CD14-positive monocyte (primary cell): ENCODE results near the gene ATG16L2. TPM values are rescaled to one million over a fixed set of nuclear protein-coding genes. Genes with fewer than 3 reads are reported as not detected.

ENCODE experiments used
- DNase-seq, 3 donors: peaks; one replicate each; pipeline ENCODE4 v3.0.0-alpha.2; 2011 to 2022
- H2AFZ ChIP-seq: 2 replicates; pipeline ENCODE4 v1.6.0; 2012; ENCODE audit warnings: mild to moderate bottlenecking, low read depth, low read length, inconsistent platforms; ENCODE audit not compliant: insufficient read depth, poor library complexity, severe bottlenecking
- H3K27ac ChIP-seq, 2 donors: 1 replicate in 1 of 2; 2 replicates in 1 of 2; pipeline ENCODE4 v1.5.1; 2012 to 2013; ENCODE audit warnings: low read length in 2 of 2, control low read depth in 1 of 2, inconsistent platforms in 1 of 2, low read depth in 1 of 2, mild to moderate bottlenecking in 1 of 2
- H3K27me3 ChIP-seq, 2 donors: one replicate each; pipeline versions ENCODE4 v1.6.0 to v1.6.1; 2011 to 2013; ENCODE audit warnings: low read length in 2 of 2; ENCODE audit not compliant: control insufficient read depth in 2 of 2, insufficient read depth in 2 of 2
- H3K36me3 ChIP-seq, 2 donors: replicated peaks in 1 of 2; 1 replicate in 1 of 2; 2 replicates in 1 of 2; pipeline versions ENCODE4 v1.5.1 to v1.6.1; 2012 to 2013; ENCODE audit warnings: low read length in 2 of 2, control low read depth in 1 of 2, inconsistent platforms in 1 of 2, mild to moderate bottlenecking in 1 of 2; ENCODE audit not compliant: insufficient read depth in 2 of 2, control insufficient read depth in 1 of 2
- H3K4me1 ChIP-seq, 2 donors: 1 replicate in 1 of 2; 2 replicates in 1 of 2; pipeline versions ENCODE4 v1.5.1 to v1.6.1; 2012 to 2013; ENCODE audit warnings: low read length in 2 of 2, control low read depth in 1 of 2, inconsistent platforms in 1 of 2, mild to moderate bottlenecking in 1 of 2, moderate library complexity in 1 of 2; ENCODE audit not compliant: insufficient read depth in 2 of 2, control insufficient read depth in 1 of 2
- H3K4me2 ChIP-seq: replicated peaks from 2 replicates; pipeline ENCODE3; 2012; ENCODE audit warnings: low read length, moderate library complexity, mild to moderate bottlenecking; ENCODE audit not compliant: poor library complexity, severe bottlenecking; ENCODE audit errors: extremely low read depth
- H3K4me3 ChIP-seq, 3 experiments: fragments of 200-600 bp in 1 of 3; sonication (generic) in 1 of 3; replicated peaks in 1 of 3; 1 replicate in 2 of 3; 2 replicates in 1 of 3; pipeline ENCODE4 v1.5.1; 2011 to 2013; ENCODE audit warnings: low read length in 3 of 3, mild to moderate bottlenecking in 3 of 3, control low read depth in 2 of 3, low read depth in 2 of 3, inconsistent platforms in 1 of 3, moderate library complexity in 1 of 3
- H3K79me2 ChIP-seq: 2 replicates; pipeline ENCODE4 v1.6.0; 2012; ENCODE audit warnings: mild to moderate bottlenecking, control low read depth, inconsistent platforms, low read length, moderate library complexity; ENCODE audit not compliant: insufficient read depth
- H3K9ac ChIP-seq: 2 replicates; pipeline ENCODE4 v1.6.0; 2017; ENCODE audit warnings: low read length, mild to moderate bottlenecking; ENCODE audit not compliant: insufficient read depth, poor library complexity, severe bottlenecking
- H3K9me3 ChIP-seq, 2 donors: replicated peaks in 1 of 2; 1 replicate in 1 of 2; 2 replicates in 1 of 2; pipeline versions ENCODE4 v1.5.1 to v1.6.1; 2012 to 2013; ENCODE audit warnings: low read length in 2 of 2, control low read depth in 1 of 2; ENCODE audit not compliant: control insufficient read depth in 1 of 2, insufficient read depth in 1 of 2
- H4K20me1 ChIP-seq: 2 replicates; pipeline ENCODE4 v1.6.0; 2012; ENCODE audit warnings: mild to moderate bottlenecking, low read length, control low read depth, moderate library complexity; ENCODE audit not compliant: insufficient read depth
- H3K27ac Mint-ChIP-seq, 7 donors: one replicate each; pipeline ENCODE4 v1.8.0; 2020; ENCODE audit warnings: mild to moderate bottlenecking in 7 of 7, mixed read lengths in 7 of 7, moderate library complexity in 6 of 7, inconsistent platforms in 2 of 7
- H3K27me3 Mint-ChIP-seq, 3 donors: one replicate each; pipeline ENCODE4 v1.8.0; 2021 to 2022; ENCODE audit warnings: low read depth in 3 of 3, mild to moderate bottlenecking in 3 of 3, mixed read lengths in 3 of 3, moderate library complexity in 3 of 3, inconsistent platforms in 1 of 3
- H3K36me3 Mint-ChIP-seq, 2 donors: one replicate each; pipeline ENCODE4 v1.8.0; 2020; ENCODE audit warnings: mixed read lengths in 2 of 2, inconsistent platforms in 1 of 2, mild to moderate bottlenecking in 1 of 2
- H3K4me1 Mint-ChIP-seq: one replicate; pipeline ENCODE4 v1.8.0; 2020; ENCODE audit warnings: mild to moderate bottlenecking, mixed read lengths
- H3K4me3 Mint-ChIP-seq, 2 donors: one replicate each; pipeline ENCODE4 v1.8.0; 2020; ENCODE audit warnings: mild to moderate bottlenecking in 2 of 2, mixed read lengths in 2 of 2, moderate library complexity in 1 of 2
- H3K9me3 Mint-ChIP-seq, 7 donors: one replicate each; pipeline ENCODE4 v1.8.0; 2020 to 2022; ENCODE audit warnings: mixed read lengths in 7 of 7, mild to moderate bottlenecking in 6 of 7, moderate library complexity in 6 of 7, inconsistent platforms in 2 of 7
- WGBS: methylation state at CpG from one replicate; pipeline ENCODE4 v1.1.5; 2013; ENCODE audit warnings: missing lambda C conversion rate; ENCODE audit not compliant: insufficient coverage; 5-methylcytosine and 5-hydroxymethylcytosine counted together
- intact Hi-C, 2 donors: fragments of 100-400 bp; cut with micrococcal nuclease; formaldehyde crosslinking; loops; one replicate each; pipeline versions ENCODE4 v1.15.0 to v1.15.1; 2023
- polyA plus RNA-seq, 3 donors: library from polyadenylated mRNA; depleted of rRNA in 1 of 3; unstranded in 2 of 3; stranded (reverse) in 1 of 3; fragments of 300-500 nt in 2 of 3; fragments of >200 nt in 1 of 3; fragmentation: Illumina TruSeq in 2 of 3; gene quantifications; 1 replicate in 2 of 3; 2 replicates in 1 of 3; pipeline ENCODE4 v1.2.3, GENCODE V29; 2012 to 2021
- TF ChIP-seq, protein P1 (sequence below): fragments of 200-600 bp; IDR thresholded peaks from one replicate; pipeline ENCODE4 v1.8.0; 2022; ENCODE audit warnings: antibody characterized with exemption, mild to moderate bottlenecking

The ATG16L2 gene
- polyA plus RNA-seq, 3 donors: 36.9 to 975 (median 46.8) TPM

DNA sequence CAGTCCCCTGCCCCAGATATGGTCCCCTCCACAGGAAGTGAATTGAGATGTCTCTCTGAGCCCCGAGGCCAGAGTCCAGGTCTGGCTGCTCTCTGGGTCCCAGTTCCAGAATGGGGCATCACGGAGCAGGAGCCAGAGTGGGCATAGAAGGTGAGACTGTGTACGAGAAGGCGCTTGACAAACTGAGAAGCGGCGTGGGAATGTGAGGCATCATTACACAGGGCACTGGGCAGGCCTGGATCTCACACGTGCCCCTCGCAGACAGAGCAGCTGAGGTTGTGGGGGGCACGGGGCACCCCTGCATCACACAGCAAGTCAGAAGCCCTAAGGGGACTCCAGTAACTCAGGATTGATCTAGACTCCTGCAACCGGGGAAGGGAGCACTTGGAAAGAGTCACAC lies 29.5 kb upstream of the ATG16L2 start:
- Histone ChIP-seq H3K9ac (no peak overlapping the region), H2AFZ (no peak overlapping the region), H3K4me1 (peaks cover 51 to 60% of the 10 kb centered on the region in 2 donors), H3K9me3 (no peaks in the 10 kb centered on the region), H3K27me3 (peaks cover 3 to 27% of the 10 kb centered on the region in 2 donors), H3K4me2 (no peak overlapping the region), H3K79me2 (no peaks in the 10 kb centered on the region), H4K20me1 (peaks cover 13% of the 10 kb centered on the region), H3K36me3 (no peaks in the 10 kb centered on the region), H3K4me3 (no peak overlapping the region), H3K27ac (no peak overlapping the region)
- WGBS: 92% methylated on average over 8 of the region's 10 CpGs
- Mint-ChIP-seq H3K36me3 (peaks cover 5 to 15% of the 10 kb centered on the region in 2 donors), H3K27ac (no peak overlapping the region), H3K9me3 (peaks cover 0 to 1% (median 0%) of the 10 kb centered on the region in 7 donors), H3K4me1 (peaks cover 55% of the 10 kb centered on the region), H3K27me3 (peaks cover 25 to 28% (median 27%) of the 10 kb centered on the region in 3 donors), H3K4me3 (no peak overlapping the region)
- TF ChIP-seq, protein P1, sequence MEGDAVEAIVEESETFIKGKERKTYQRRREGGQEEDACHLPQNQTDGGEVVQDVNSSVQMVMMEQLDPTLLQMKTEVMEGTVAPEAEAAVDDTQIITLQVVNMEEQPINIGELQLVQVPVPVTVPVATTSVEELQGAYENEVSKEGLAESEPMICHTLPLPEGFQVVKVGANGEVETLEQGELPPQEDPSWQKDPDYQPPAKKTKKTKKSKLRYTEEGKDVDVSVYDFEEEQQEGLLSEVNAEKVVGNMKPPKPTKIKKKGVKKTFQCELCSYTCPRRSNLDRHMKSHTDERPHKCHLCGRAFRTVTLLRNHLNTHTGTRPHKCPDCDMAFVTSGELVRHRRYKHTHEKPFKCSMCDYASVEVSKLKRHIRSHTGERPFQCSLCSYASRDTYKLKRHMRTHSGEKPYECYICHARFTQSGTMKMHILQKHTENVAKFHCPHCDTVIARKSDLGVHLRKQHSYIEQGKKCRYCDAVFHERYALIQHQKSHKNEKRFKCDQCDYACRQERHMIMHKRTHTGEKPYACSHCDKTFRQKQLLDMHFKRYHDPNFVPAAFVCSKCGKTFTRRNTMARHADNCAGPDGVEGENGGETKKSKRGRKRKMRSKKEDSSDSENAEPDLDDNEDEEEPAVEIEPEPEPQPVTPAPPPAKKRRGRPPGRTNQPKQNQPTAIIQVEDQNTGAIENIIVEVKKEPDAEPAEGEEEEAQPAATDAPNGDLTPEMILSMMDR: no peak
- no peak for DNase-seq
- intact Hi-C loops: loop anchor here (2.0 to 5.0 kb wide), 2 partner anchors 14 to 62 kb away; no protein-coding TSS in a partner anchor

GRCh38 chr11:72786305-72787215 lies 27.7 kb upstream of the ATG16L2 start:
- H3K79me2 ChIP-seq: no peaks in the 10 kb centered on the region
- Mint-ChIP-seq H3K27ac (peak overlapping the region in 6 of 7 donors; percentile 65 to 98 (median 90)), H3K9me3 (peaks cover 0 to 1% (median 0%) of the 10 kb centered on the region in 7 donors), H3K4me3 (no peak overlapping the region), H3K36me3 (peaks cover 4 to 8% of the 10 kb centered on the region in 2 donors), H3K4me1 (peaks cover 48% of the 10 kb centered on the region), H3K27me3 (peaks cover 11 to 12% (median 12%) of the 10 kb centered on the region in 3 donors)
- TF ChIP-seq, protein P1: no peak
- H2AFZ ChIP-seq: no peak overlapping the region
- DNase-seq: no peak
- H3K4me3 ChIP-seq: peak overlapping the region in 1 of 3 experiments; percentile 51
- H3K9me3 ChIP-seq: no peaks in the 10 kb centered on the region
- no peaks in the 10 kb centered on the region for H3K36me3 ChIP-seq
- H3K9ac ChIP-seq: no peak overlapping the region
- peaks cover 0 to 11% of the 10 kb centered on the region in 2 donors for H3K27me3 ChIP-seq
- peak overlapping the region; percentile 50 for H3K4me2 ChIP-seq
- WGBS: 85% methylated on average over 6 of the region's 8 CpGs
- H4K20me1 ChIP-seq: no peaks in the 10 kb centered on the region
- peak overlapping the region; percentile 77 to 78 for H3K27ac ChIP-seq
- intact Hi-C loops: loop anchor here in 1 of 2 donors (5.0 kb wide), 1 partner anchor 64 kb away; no protein-coding TSS in a partner anchor
- peaks cover 45 to 48% of the 10 kb centered on the region in 2 donors for H3K4me1 ChIP-seq
